Measurements from ENCODE around the gene TMEM175. TPM values are rescaled to one million over a fixed set of nuclear protein-coding genes. Genes with fewer than 3 reads are reported as not detected.

The TMEM175 gene
- total and polyA plus RNA-seq, 2 of the 8 experiments (the other 6 are each of a cell fraction or from before 2014, with no cell fraction given): 4.9 to 20.7 TPM

DNA sequence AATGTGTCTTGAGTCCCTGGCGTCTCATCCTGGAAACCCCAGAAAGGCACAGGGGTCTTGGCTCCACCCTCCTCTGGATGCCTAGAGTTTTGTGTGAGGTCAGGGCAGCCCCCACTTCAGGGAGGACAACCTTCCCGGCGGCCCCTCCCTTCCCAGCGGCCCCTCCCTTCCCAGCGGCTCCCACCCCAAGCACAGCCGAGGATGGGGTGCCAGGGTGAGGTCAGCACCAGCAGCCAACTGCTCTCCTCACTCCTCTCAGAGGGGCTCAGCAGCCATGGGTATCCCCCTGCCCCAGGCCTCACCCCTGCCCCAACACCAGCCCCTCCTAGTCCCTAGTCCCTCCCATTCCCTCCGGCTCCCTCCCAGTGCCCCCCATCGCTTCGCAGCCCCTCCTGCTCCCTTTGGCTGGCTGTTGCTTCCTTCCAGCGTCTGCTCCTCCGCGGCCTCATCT, 23.7 kb downstream of the TMEM175 start:
- Histone ChIP-seq H3K4me3 (ENCODE audit: extremely low read depth in 1 of 4, insufficient read depth in 2 of 4, low read depth in 3 of 4, low read length in 4 of 4) (no peak overlapping the region), H3K4me1 (replicated peaks in 1 of 4; ENCODE audit: control insufficient read depth in 3 of 4, insufficient read depth in 4 of 4, low read length in 3 of 4) (no peaks in the 10 kb centered on the region; a peak in 1 of 7 replicates), H2BK20ac (ENCODE audit: low read length) (no peak overlapping the region), H3K9ac (replicated peaks in 1 of 4; ENCODE audit: extremely low read depth in 1 of 4, low read depth in 3 of 4, low read length in 3 of 4) (no peak overlapping the region), H2AFZ (ENCODE audit: low read length) (no peak overlapping the region), H3K56ac (replicated peaks; ENCODE audit: insufficient read length, low read depth, low read length) (no peak overlapping the region), H3K27me3 (replicated peaks in 1 of 4; ENCODE audit: control insufficient read depth in 3 of 4, extremely low read depth in 1 of 4, insufficient read depth in 3 of 4, low read length in 3 of 4) (no peaks in the 10 kb centered on the region), H3K4ac (replicated peaks; ENCODE audit: insufficient read length, low read depth, low read length) (no peak overlapping the region), H3K23ac (ENCODE audit: insufficient read length) (no peak overlapping the region), H4K8ac (ENCODE audit: extremely low read depth, insufficient read depth, low read length) (no peak overlapping the region), H3K79me1 (ENCODE audit: low read depth, low read length) (no peaks in the 10 kb centered on the region), H2BK12ac (ENCODE audit: low read depth, low read length) (no peak overlapping the region), H2BK15ac (ENCODE audit: low read length) (no peak overlapping the region), H4K91ac (replicated peaks; ENCODE audit: insufficient read length, low read length) (no peak overlapping the region), H3K14ac (ENCODE audit: insufficient read length) (no peak overlapping the region), H3K4me2 (ENCODE audit: insufficient read depth in 1 of 2, low read depth in 2 of 2, low read length in 2 of 2) (no peak overlapping the region), H4K5ac (ENCODE audit: insufficient read length, low read depth, low read length) (no peak overlapping the region), H3K9me3 (ENCODE audit: insufficient read depth in 2 of 2, low read depth in 1 of 2, low read length in 1 of 2) (no peaks in the 10 kb centered on the region), H3K36me3 (ENCODE audit: control insufficient read depth in 2 of 4, insufficient read depth in 4 of 4, low read length in 3 of 4) (no peaks in the 10 kb centered on the region), H4K20me1 (replicated peaks in 1 of 2; ENCODE audit: control insufficient read depth in 1 of 2, insufficient read depth in 2 of 2, low read length in 2 of 2) (peaks cover 0 to 3% of the 10 kb centered on the region in 2 experiments), H3K27ac (ENCODE audit: low read depth, low read length) (no peak overlapping the region), H2BK120ac (replicated peaks; ENCODE audit: low read depth, low read length) (no peak overlapping the region), H3K18ac (ENCODE audit: extremely low read depth, low read length) (no peak overlapping the region), H2BK5ac (ENCODE audit: low read depth, low read length) (no peak overlapping the region), H2AK5ac (ENCODE audit: low read depth, low read length) (no peak overlapping the region), H3K23me2 (ENCODE audit: low read depth, low read length) (no peaks in the 10 kb centered on the region), H3K79me2 (ENCODE audit: control insufficient read depth in 1 of 2, insufficient read depth in 2 of 2, low read length in 2 of 2) (no peaks in the 10 kb centered on the region)
- ChIA-PET POLR2A (ENCODE audit: partially characterized antibody) (interaction anchor here (0.9 kb wide), 1 partner anchor 78 kb away, joined by 3 read pairs; no protein-coding TSS in a partner anchor), CTCF (ENCODE audit: partially characterized antibody) (no interaction called here)
- WGBS, 2 experiments (ENCODE audit: extremely low coverage in 1 of 2, insufficient coverage in 1 of 2, insufficient read length in 1 of 2, insufficient replicate concordance in 2 of 2, low coverage in 1 of 2, low lambda C conversion rate in 2 of 2, missing lambda C conversion rate in 1 of 2): 79% methylated on average over 6 of the region's 12 CpGs; no CpG with 5 or more reads in 1 of the 2 experiments
- no peak for FAIRE-seq
- DNase-seq (ENCODE audit: low read depth in 1 of 2, low spot score in 2 of 2): no peak
- TF ChIP-seq SUZ12 (IDR thresholded peaks at IDR 0.05; ENCODE audit: low read length): no peak
